CD4-positive, alpha-beta T cell (primary cell): ENCODE results near the gene COL17A1. TPM values are rescaled to one million over a fixed set of nuclear protein-coding genes. Genes with fewer than 3 reads are reported as not detected.

Experiments used
- ATAC-seq: fragments of 200-7000 bp; cut with Tn5 transposase; one replicate; pipeline ENCODE4 v1.10.0; 2022; ENCODE audit warnings: mild to moderate bottlenecking; ENCODE audit not compliant: poor library complexity
- CTCF ChIA-PET: fragments of 350-600 bp; sonication (Branson Sonifier 250); formaldehyde crosslinking; loops from one replicate; lab custom pipeline; 2021; ENCODE audit warnings: antibody characterized with exemption, inconsistent platforms; lab: Charles Lee
- POLR2A ChIA-PET: fragments of 350-600 bp; sonication (Branson Sonifier 250); formaldehyde crosslinking; loops from one replicate; lab custom pipeline; 2021; ENCODE audit warnings: antibody characterized with exemption, inconsistent platforms; lab: Charles Lee
- DNase-seq, 14 experiments: peaks; one replicate each; pipeline ENCODE4 v3.0.0-alpha.2; 2013 to 2020; ENCODE audit warnings: mixed read lengths in 2 of 14
- H3K27ac ChIP-seq, 2 donors: one replicate each; pipeline versions ENCODE4 v1.5.1 to v1.7.0; 2013; ENCODE audit warnings: low read length in 2 of 2, low read depth in 1 of 2, mild to moderate bottlenecking in 1 of 2
- H3K27me3 ChIP-seq, 2 experiments: 1 replicate in 1 of 2; 2 replicates in 1 of 2; pipeline versions ENCODE4 v1.6.1 to v1.7.0; 2013; ENCODE audit warnings: low read length in 2 of 2, control low read depth in 1 of 2, mild to moderate bottlenecking in 1 of 2, moderate library complexity in 1 of 2; ENCODE audit not compliant: insufficient read depth in 2 of 2, control insufficient read depth in 1 of 2
- H3K36me3 ChIP-seq: one replicate; pipeline ENCODE4 v1.6.1; 2013; ENCODE audit warnings: low read length, control low read depth; ENCODE audit not compliant: insufficient read depth
- H3K4me1 ChIP-seq: one replicate; pipeline ENCODE4 v1.6.1; 2013; ENCODE audit warnings: low read length, control low read depth; ENCODE audit not compliant: insufficient read depth
- H3K4me3 ChIP-seq: one replicate; pipeline ENCODE4 v1.5.1; 2013; ENCODE audit warnings: mild to moderate bottlenecking, low read length, moderate library complexity
- H3K9me3 ChIP-seq, 2 experiments: 1 replicate in 1 of 2; 2 replicates in 1 of 2; pipeline versions ENCODE4 v1.6.1 to v1.7.0; 2013; ENCODE audit warnings: low read length in 2 of 2, mild to moderate bottlenecking in 2 of 2, control low read depth in 1 of 2, moderate library complexity in 1 of 2; ENCODE audit not compliant: control insufficient read depth in 1 of 2, insufficient read depth in 1 of 2
- H3K27ac Mint-ChIP-seq: one replicate; pipeline ENCODE4 v1.8.0; 2020; ENCODE audit warnings: mixed read lengths
- H3K27me3 Mint-ChIP-seq: one replicate; pipeline ENCODE4 v1.8.0; 2021; ENCODE audit warnings: mixed read lengths
- H3K36me3 Mint-ChIP-seq: one replicate; pipeline ENCODE4 v1.8.0; 2021; ENCODE audit warnings: low read depth, mixed read lengths
- H3K4me1 Mint-ChIP-seq: one replicate; pipeline ENCODE4 v1.8.0; 2021; ENCODE audit warnings: low read depth, mixed read lengths
- H3K4me3 Mint-ChIP-seq: one replicate; pipeline ENCODE4 v1.8.0; 2020; ENCODE audit warnings: mild to moderate bottlenecking, mixed read lengths
- H3K9me3 Mint-ChIP-seq: one replicate; pipeline ENCODE4 v1.8.0; 2020; ENCODE audit warnings: mixed read lengths
- CTCF ChIP-seq: fragments of 200-600 bp; IDR thresholded peaks from one replicate; pipeline ENCODE4 v1.8.0; 2022; ENCODE audit warnings: antibody characterized with exemption, mild to moderate bottlenecking
- intact Hi-C, 2 experiments: fragments of 100-400 bp; cut with DNase I in 1 of 2; cut with micrococcal nuclease in 1 of 2; formaldehyde crosslinking; loops; one replicate each; pipeline versions ENCODE4 v1.15.1 to v1.9.0; 2023 to 2025; cut with DNase I, micrococcal nuclease
- total RNA-seq, 174 experiments: library from RNA in 2 of 174; stranded (reverse) in 2 of 174; gene quantifications; one replicate each; pipeline ENCODE4 v1.2.3 and lab custom pipeline; 2021 to 2026

Gene COL17A1
- total RNA-seq, 2 experiments from 2014 or later = not detected

GRCh38 chr10:104038537-104038936, 47.1 kb downstream of the COL17A1 start:
- ChIA-PET CTCF (no interaction called here), POLR2A (interaction anchor here (0.6 kb wide), 1 partner anchor 61 kb away, joined by 3 read pairs; no protein-coding TSS in a partner anchor)
- H3K4me3 Mint-ChIP-seq = no peak overlapping the region
- no peaks in the 10 kb centered on the region for H3K4me1 Mint-ChIP-seq
- H3K27me3 Mint-ChIP-seq = no peaks in the 10 kb centered on the region
- no peaks in the 10 kb centered on the region for H3K9me3 Mint-ChIP-seq
- no peaks in the 10 kb centered on the region for H3K4me1 ChIP-seq
- H3K36me3 ChIP-seq = no peaks in the 10 kb centered on the region
- no peaks in the 10 kb centered on the region for H3K36me3 Mint-ChIP-seq
- no peaks in the 10 kb centered on the region for H3K27me3 ChIP-seq
- TF ChIP-seq CTCF = no peak
- ATAC-seq (no peak), DNase-seq (no peak)
- H3K4me3 ChIP-seq = no peak overlapping the region
- intact Hi-C loops = no loop called here
- H3K9me3 ChIP-seq = no peaks in the 10 kb centered on the region
- no peak overlapping the region for H3K27ac Mint-ChIP-seq
- H3K27ac ChIP-seq = no peak overlapping the region

GRCh38 chr10:104037261-104037951, 48.3 kb downstream of the COL17A1 start:
- POLR2A ChIA-PET = no interaction called here

GRCh38 chr10:104036518-104037260, 49.0 kb downstream of the COL17A1 start:
- no peaks in the 10 kb centered on the region for H3K9me3 ChIP-seq
- H3K27ac Mint-ChIP-seq = no peak overlapping the region
- ChIA-PET CTCF (no interaction called here), POLR2A (no interaction called here)
- no peak for ATAC-seq
- no peak overlapping the region for H3K4me3 ChIP-seq
- peaks cover 12% of the 10 kb centered on the region for H3K36me3 Mint-ChIP-seq
- no peaks in the 10 kb centered on the region for H3K27me3 Mint-ChIP-seq
- H3K27me3 ChIP-seq = no peaks in the 10 kb centered on the region
- no peak overlapping the region for H3K4me3 Mint-ChIP-seq
- H3K4me1 Mint-ChIP-seq = no peaks in the 10 kb centered on the region
- peaks cover 3% of the 10 kb centered on the region for H3K36me3 ChIP-seq
- no peaks in the 10 kb centered on the region for H3K4me1 ChIP-seq
- no peak for TF ChIP-seq CTCF
- H3K9me3 Mint-ChIP-seq = no peaks in the 10 kb centered on the region
- DNase-seq = no peak
- no peak overlapping the region for H3K27ac ChIP-seq
- intact Hi-C loops = no loop called here

More at GRCh38 chr10:104037261-104037951, 48.3 kb downstream of the COL17A1 start:
- ATAC-seq = no peak
- Histone ChIP-seq H3K27me3 (no peaks in the 10 kb centered on the region), H3K4me1 (no peaks in the 10 kb centered on the region), H3K4me3 (no peak overlapping the region), H3K9me3 (no peaks in the 10 kb centered on the region), H3K36me3 (no peaks in the 10 kb centered on the region), H3K27ac (no peak overlapping the region)
- CTCF ChIA-PET = no interaction called here
- Mint-ChIP-seq H3K9me3 (no peaks in the 10 kb centered on the region), H3K4me1 (no peaks in the 10 kb centered on the region), H3K36me3 (peaks cover 5% of the 10 kb centered on the region), H3K27me3 (no peaks in the 10 kb centered on the region), H3K27ac (no peak overlapping the region), H3K4me3 (no peak overlapping the region)
- intact Hi-C loops = no loop called here
- DNase-seq = no peak
- no peak for TF ChIP-seq CTCF
